GM12873 (cell line): ENCODE results near the gene JAZF1.

Source experiments
- CTCF ChIP-seq: IDR thresholded peaks from 2 replicates; pipeline ENCODE4 v1.5.1; 2012; ENCODE audit warnings: low read depth, mild to moderate bottlenecking, moderate library complexity, low read length, control low read depth; ENCODE audit not compliant: insufficient read depth; ENCODE audit errors: missing control alignments

Gene JAZF1

DNA sequence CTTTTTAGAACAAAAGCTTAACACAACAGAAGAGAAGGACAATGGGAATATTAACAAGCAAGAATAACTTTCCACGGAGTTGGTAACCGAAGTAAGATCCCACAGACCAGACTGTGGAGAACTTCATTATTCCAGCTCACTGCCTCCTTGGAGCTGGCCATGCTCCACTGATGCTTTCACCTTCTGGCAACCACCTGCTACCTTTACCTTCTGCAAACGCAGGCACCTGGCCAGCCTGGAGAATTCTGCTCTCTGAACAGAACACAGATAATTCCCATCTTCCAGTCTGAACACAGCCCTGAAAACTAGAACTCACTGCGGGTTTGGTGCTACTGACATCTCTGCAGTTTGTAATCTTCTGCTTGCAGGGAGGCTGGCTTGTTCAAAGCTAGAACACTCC is 66.5 kb downstream of the JAZF1 start:
- TF ChIP-seq CTCF, result no peak

DNA sequence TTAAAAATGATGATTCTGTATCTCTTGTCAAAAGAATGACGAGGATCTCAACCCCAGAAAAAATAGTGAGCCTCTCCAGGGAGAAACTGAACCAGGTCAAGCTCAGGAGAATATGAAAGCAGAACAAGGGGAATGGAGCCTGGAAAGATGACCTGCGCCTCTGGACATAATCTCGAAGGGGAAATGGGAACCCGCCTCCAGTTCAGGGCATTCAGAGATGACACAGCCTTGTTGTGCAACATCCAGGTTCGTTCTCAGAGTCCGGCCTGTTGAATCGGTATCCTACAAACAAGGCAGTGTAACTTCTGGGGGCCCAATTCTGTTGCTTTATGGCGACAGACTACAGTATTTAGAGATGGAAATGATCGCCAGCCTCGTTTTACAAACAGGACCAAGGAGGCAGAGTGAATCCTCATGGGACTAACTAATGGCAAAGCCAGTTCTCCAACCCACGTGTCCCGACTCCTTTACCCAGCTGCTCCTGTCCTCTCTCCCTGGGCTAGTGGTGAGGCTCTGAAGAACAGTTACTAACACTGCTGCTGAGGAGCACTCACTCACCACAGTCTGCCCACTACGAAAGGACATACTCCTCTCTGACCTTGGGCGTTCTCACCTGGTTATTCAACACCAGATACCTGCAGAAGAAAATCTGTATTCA is 67.6 kb downstream of the JAZF1 start:
- TF ChIP-seq CTCF, result no peak

- TF ChIP-seq CTCF, result no peak
Measured at GRCh38 chr7:28112467-28112866, 68.1 kb downstream of the JAZF1 start.

- TF ChIP-seq CTCF, result no peak
Measured at GRCh38 chr7:28112012-28112411, 68.6 kb downstream of the JAZF1 start.

- TF ChIP-seq CTCF, result no peak
Measured at GRCh38 chr7:28110427-28111012, 70.1 kb downstream of the JAZF1 start.

- TF ChIP-seq CTCF, result no peak
Measured at GRCh38 chr7:28108747-28109146, 71.8 kb downstream of the JAZF1 start.

DNA sequence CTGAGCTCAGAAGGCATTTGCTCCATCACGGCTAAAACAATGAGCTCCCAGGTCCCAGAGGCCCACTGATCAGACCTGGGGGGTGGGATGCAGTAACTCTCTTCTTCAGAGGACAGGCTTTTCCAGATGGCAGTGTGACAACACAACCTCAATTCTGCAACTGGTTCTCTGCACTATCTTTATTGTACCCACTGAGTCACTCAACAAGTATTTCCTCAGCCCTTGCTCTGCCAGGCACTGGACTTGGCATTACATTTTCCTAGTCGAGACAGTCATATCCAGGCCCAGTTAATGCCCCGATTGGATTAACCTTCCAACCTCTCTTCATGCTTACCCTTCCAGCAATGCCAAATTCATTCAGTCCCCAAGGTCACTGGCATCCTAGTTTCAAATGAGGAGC is 72.6 kb downstream of the JAZF1 start:
- TF ChIP-seq CTCF, result no peak
